Measurements from ENCODE around the gene FAM234B.

DNA sequence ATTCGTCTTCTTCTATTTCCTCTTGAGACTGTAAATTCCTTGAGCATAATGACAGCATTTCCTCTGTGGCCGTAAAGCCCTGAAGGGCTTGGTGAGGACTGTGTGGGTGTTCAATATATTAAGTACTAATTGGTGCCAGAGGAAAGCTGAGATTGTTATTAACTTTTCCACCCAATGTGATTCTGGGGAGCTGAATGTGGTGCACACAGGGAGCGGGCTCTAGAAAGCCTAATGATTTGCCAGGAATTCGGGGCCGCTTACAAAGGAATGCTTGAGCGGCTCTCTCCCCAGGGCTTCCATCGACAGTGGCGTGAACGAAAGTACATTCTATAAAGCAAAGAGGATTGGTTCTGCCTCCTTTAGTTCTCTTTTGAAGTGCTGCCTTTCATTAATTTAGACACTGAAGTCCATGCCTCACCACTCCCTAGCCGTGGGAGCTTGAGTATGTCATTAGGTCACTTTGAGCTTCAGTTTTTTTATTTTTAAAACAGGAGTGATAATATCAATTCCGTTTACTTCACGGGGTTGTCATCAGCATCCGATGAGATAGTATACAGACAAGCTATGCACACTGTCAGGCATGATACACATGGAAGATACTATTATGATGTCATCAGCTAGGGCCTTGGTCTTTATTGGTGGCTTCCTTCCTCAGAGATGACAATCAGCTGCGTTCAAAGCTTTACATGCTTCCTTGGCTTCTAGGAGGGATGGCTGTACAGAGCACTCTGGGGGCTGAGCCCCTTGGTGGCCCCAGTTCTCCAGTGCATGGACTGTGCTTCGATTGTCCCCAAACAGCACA lies 70.3 kb downstream of the FAM234B start:
- TF ChIP-seq, protein P1, sequence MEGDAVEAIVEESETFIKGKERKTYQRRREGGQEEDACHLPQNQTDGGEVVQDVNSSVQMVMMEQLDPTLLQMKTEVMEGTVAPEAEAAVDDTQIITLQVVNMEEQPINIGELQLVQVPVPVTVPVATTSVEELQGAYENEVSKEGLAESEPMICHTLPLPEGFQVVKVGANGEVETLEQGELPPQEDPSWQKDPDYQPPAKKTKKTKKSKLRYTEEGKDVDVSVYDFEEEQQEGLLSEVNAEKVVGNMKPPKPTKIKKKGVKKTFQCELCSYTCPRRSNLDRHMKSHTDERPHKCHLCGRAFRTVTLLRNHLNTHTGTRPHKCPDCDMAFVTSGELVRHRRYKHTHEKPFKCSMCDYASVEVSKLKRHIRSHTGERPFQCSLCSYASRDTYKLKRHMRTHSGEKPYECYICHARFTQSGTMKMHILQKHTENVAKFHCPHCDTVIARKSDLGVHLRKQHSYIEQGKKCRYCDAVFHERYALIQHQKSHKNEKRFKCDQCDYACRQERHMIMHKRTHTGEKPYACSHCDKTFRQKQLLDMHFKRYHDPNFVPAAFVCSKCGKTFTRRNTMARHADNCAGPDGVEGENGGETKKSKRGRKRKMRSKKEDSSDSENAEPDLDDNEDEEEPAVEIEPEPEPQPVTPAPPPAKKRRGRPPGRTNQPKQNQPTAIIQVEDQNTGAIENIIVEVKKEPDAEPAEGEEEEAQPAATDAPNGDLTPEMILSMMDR (optimal IDR thresholded peaks at IDR 0.05 in 1 of 3, IDR thresholded peaks at IDR 0.05 in 1 of 3, conservative IDR thresholded peaks at IDR 0.05 in 1 of 3; ENCODE audit: extremely low read depth in 1 of 3, insufficient read depth in 2 of 3, low read length in 3 of 3) = no peak
- TF ChIP-seq EZH2 (IDR thresholded peaks at IDR 0.05; ENCODE audit: low read length) = no peak
